ENCODE data around the gene NR5A2. TPM values are rescaled to one million over a fixed set of nuclear protein-coding genes. Genes with fewer than 3 reads are reported as not detected.

The NR5A2 gene
- total and polyA plus RNA-seq, 2 donors from 2014 or later = 0.13 to 6.3 TPM

DNA sequence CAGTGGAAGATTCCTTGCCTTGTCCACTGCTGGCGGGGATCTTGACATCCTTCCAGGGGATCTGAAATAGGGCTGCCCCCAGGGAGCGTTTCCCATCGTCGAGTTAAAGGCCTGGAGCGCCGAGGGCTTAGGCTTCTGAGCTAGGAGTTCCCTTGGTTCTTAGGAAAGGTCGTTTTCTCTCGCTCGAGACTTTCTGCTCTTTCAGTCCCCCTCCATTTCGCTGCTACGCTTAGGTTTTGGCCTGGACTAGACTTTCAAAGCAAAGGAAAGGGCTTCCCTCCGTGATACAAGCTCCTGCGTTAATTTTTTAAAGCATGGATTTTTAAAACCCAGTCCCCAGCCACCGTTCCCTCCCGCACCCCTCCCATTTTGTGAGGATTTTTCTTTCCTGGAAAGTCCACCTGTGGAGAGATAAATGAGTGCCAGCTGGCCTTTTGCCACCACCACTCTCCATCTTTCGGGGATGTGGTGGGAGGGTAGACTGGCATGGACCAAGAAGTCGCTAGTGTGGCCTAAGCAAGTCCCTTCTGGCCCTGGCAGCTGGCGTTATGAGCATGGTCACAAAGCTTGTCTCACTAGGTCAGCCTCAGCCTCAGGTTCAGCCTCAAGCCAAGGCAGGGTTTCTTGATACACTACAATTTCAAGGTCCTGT, 9.2 kb downstream of the NR5A2 start:
- Histone ChIP-seq H3K4me3 (ENCODE audit: low read length in 3 of 3) (no peak overlapping the region), H3K9ac (ENCODE audit: low read length in 3 of 3) (no peak overlapping the region), H3K9me3 (ENCODE audit: control insufficient read depth in 2 of 3, insufficient read depth in 1 of 3, low read length in 3 of 3) (no peaks in the 10 kb centered on the region), H3K4me1 (ENCODE audit: control insufficient read depth in 2 of 3, insufficient read depth in 2 of 3, low read depth in 1 of 3, low read length in 3 of 3) (peaks cover 0 to 11% (median 0%) of the 10 kb centered on the region in 3 donors), H3K27ac (ENCODE audit: low read depth in 2 of 2, low read length in 2 of 2) (no peak overlapping the region), H3K27me3 (ENCODE audit: control insufficient read depth, insufficient read depth, low read length) (peaks cover 83% of the 10 kb centered on the region), H3K36me3 (ENCODE audit: control insufficient read depth in 2 of 3, insufficient read depth in 3 of 3, low read length in 3 of 3) (no peaks in the 10 kb centered on the region)
- TF ChIP-seq, protein P1, sequence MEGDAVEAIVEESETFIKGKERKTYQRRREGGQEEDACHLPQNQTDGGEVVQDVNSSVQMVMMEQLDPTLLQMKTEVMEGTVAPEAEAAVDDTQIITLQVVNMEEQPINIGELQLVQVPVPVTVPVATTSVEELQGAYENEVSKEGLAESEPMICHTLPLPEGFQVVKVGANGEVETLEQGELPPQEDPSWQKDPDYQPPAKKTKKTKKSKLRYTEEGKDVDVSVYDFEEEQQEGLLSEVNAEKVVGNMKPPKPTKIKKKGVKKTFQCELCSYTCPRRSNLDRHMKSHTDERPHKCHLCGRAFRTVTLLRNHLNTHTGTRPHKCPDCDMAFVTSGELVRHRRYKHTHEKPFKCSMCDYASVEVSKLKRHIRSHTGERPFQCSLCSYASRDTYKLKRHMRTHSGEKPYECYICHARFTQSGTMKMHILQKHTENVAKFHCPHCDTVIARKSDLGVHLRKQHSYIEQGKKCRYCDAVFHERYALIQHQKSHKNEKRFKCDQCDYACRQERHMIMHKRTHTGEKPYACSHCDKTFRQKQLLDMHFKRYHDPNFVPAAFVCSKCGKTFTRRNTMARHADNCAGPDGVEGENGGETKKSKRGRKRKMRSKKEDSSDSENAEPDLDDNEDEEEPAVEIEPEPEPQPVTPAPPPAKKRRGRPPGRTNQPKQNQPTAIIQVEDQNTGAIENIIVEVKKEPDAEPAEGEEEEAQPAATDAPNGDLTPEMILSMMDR (IDR thresholded peaks at IDR 0.05; ENCODE audit: borderline replicate concordance, extremely low read depth, insufficient read depth) = no peak
- intact Hi-C loops (cut with DNase I) = no loop called here
- DNase-seq (no peak), FAIRE-seq (no peak)

DNA sequence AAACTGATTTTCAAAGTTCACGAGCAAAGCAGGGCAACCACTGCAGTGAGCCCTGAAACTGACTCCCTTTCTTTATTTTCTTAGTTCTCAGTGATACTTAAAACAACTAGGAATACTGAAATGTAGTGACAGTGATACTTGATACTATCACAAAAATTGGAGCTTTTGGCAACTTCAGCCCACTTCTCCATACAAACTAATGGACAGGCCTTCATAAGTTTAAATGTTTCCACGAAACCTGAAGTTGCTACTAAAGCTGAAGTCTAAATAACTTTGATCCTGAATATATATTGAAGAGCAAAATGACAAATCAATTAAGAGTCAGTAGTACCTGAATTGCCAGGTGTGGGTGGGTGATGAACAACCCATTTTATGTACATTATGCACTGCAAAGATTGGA, 10.0 kb downstream of the NR5A2 start:
- Histone ChIP-seq H3K9ac (ENCODE audit: low read length in 3 of 3) (no peak overlapping the region), H3K4me3 (ENCODE audit: low read length in 3 of 3) (no peak overlapping the region), H3K27ac (ENCODE audit: low read depth in 2 of 2, low read length in 2 of 2) (no peak overlapping the region), H3K27me3 (ENCODE audit: control insufficient read depth, insufficient read depth, low read length) (peaks cover 83% of the 10 kb centered on the region), H3K9me3 (ENCODE audit: control insufficient read depth in 2 of 3, insufficient read depth in 1 of 3, low read length in 3 of 3) (no peaks in the 10 kb centered on the region), H3K4me1 (ENCODE audit: control insufficient read depth in 2 of 3, insufficient read depth in 2 of 3, low read depth in 1 of 3, low read length in 3 of 3) (peaks cover 0 to 11% (median 0%) of the 10 kb centered on the region in 3 donors), H3K36me3 (ENCODE audit: control insufficient read depth in 2 of 3, insufficient read depth in 3 of 3, low read length in 3 of 3) (no peaks in the 10 kb centered on the region)
- TF ChIP-seq, protein P1 (IDR thresholded peaks at IDR 0.05; ENCODE audit: borderline replicate concordance, extremely low read depth, insufficient read depth) = no peak
- FAIRE-seq = no peak
- intact Hi-C loops (cut with DNase I) = no loop called here
- DNase-seq = no peak

DNA sequence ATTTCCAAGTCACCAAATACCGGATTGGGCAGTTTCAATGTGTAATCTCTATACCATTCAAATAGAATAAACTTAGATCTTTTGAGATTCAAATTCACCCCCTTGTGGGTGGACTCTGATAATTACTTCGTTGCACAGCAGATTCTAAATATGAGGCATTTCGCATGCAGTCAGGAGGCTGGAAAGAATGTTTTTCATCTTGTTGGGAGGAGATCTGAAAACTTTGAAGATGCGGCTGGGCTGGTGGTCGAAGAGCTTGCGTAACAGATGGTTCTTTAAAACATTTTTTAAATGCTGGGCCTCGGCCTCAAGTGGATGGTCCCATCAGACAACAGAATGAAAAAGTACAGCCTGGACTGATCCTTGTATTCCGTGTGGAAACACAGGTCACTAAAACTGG, 10.4 kb downstream of the NR5A2 start:
- Histone ChIP-seq H3K27me3 (ENCODE audit: control insufficient read depth, insufficient read depth, low read length) (peaks cover 81% of the 10 kb centered on the region), H3K4me1 (ENCODE audit: control insufficient read depth in 2 of 3, insufficient read depth in 2 of 3, low read depth in 1 of 3, low read length in 3 of 3) (peaks cover 0 to 11% (median 0%) of the 10 kb centered on the region in 3 donors), H3K27ac (ENCODE audit: low read depth in 2 of 2, low read length in 2 of 2) (no peak overlapping the region), H3K9me3 (ENCODE audit: control insufficient read depth in 2 of 3, insufficient read depth in 1 of 3, low read length in 3 of 3) (no peaks in the 10 kb centered on the region), H3K4me3 (ENCODE audit: low read length in 3 of 3) (no peak overlapping the region), H3K36me3 (ENCODE audit: control insufficient read depth in 2 of 3, insufficient read depth in 3 of 3, low read length in 3 of 3) (no peaks in the 10 kb centered on the region), H3K9ac (ENCODE audit: low read length in 3 of 3) (no peak overlapping the region)
- intact Hi-C loops (cut with DNase I) = no loop called here
- FAIRE-seq (no peak), DNase-seq (no peak)
- TF ChIP-seq, protein P1 (IDR thresholded peaks at IDR 0.05; ENCODE audit: borderline replicate concordance, extremely low read depth, insufficient read depth) = no peak
